Liver (tissue), 9 donors: ENCODE data around the gene TMEM150A. TPM values are rescaled to one million over a fixed set of nuclear protein-coding genes. Genes with fewer than 3 reads are reported as not detected.
A peak's percentile ranks its signal among the peaks of the same experiment; 100 is the strongest.

Experiments used
- DNase-seq: peaks from one replicate; pipeline ENCODE4 v3.0.0-alpha.2; 2017; ENCODE audit warnings: low spot score
- H3K27ac ChIP-seq, 2 donors: one replicate each; pipeline ENCODE4 v1.7.0; 2013; ENCODE audit warnings: inconsistent platforms in 2 of 2, low read length in 2 of 2, control low read depth in 1 of 2, low read depth in 1 of 2, mild to moderate bottlenecking in 1 of 2
- H3K27me3 ChIP-seq, 4 donors: one replicate each; pipeline versions ENCODE4 v1.6.1 to v1.7.0; 2013; ENCODE audit warnings: low read length in 3 of 4, inconsistent platforms in 1 of 4, mild to moderate bottlenecking in 1 of 4, moderate library complexity in 1 of 4; ENCODE audit not compliant: control insufficient read depth in 4 of 4, insufficient read depth in 4 of 4
- H3K36me3 ChIP-seq, 4 donors: one replicate each; pipeline versions ENCODE4 v1.6.1 to v1.7.0; 2013; ENCODE audit warnings: low read length in 3 of 4, mild to moderate bottlenecking in 3 of 4, low read depth in 1 of 4, moderate library complexity in 1 of 4; ENCODE audit not compliant: control insufficient read depth in 4 of 4, insufficient read depth in 3 of 4
- H3K4me1 ChIP-seq, 4 donors: one replicate each; pipeline versions ENCODE4 v1.6.1 to v1.7.0; 2013; ENCODE audit warnings: low read length in 3 of 4, mild to moderate bottlenecking in 3 of 4, moderate library complexity in 1 of 4; ENCODE audit not compliant: control insufficient read depth in 4 of 4, insufficient read depth in 4 of 4
- H3K4me3 ChIP-seq, 3 donors: one replicate each; pipeline versions ENCODE4 v1.6.1 to v1.7.0; 2013; ENCODE audit warnings: low read length in 3 of 3, control low read depth in 1 of 3, low read depth in 1 of 3, mild to moderate bottlenecking in 1 of 3
- H3K9ac ChIP-seq, 2 donors: one replicate each; pipeline ENCODE4 v1.7.0; 2013; ENCODE audit warnings: low read length in 2 of 2, mild to moderate bottlenecking in 2 of 2, moderate library complexity in 2 of 2, control low read depth in 1 of 2, low read depth in 1 of 2
- H3K9me3 ChIP-seq, 4 donors: one replicate each; pipeline versions ENCODE4 v1.6.1 to v1.7.0; 2013; ENCODE audit warnings: low read length in 3 of 4; ENCODE audit not compliant: control insufficient read depth in 4 of 4
- EGR1 ChIP-seq, 2 donors: IDR thresholded peaks; 2 replicates each; pipeline ENCODE4 v1.6.1; 2016 to 2018; ENCODE audit warnings: antibody characterized with exemption in 2 of 2, low read depth in 2 of 2
- FOXA1 ChIP-seq: IDR thresholded peaks from 2 replicates; pipeline ENCODE4 v1.6.1; 2016; ENCODE audit warnings: antibody characterized with exemption
- FOXA2 ChIP-seq: IDR thresholded peaks from 2 replicates; pipeline ENCODE4 v1.6.1; 2016; ENCODE audit warnings: antibody characterized with exemption
- GABPA ChIP-seq, 2 donors: IDR thresholded peaks in 1 of 2; conservative IDR thresholded peaks in 1 of 2; 2 replicates each; pipeline ENCODE4 v1.6.1; 2016; ENCODE audit warnings: antibody characterized with exemption in 2 of 2, mild to moderate bottlenecking in 1 of 2, moderate library complexity in 1 of 2
- HNF4A ChIP-seq, 2 donors: conservative IDR thresholded peaks; 2 replicates each; pipeline ENCODE4 v1.6.1; 2016; ENCODE audit warnings: antibody characterized with exemption in 2 of 2, mild to moderate bottlenecking in 2 of 2
- HNF4G ChIP-seq: IDR thresholded peaks from 2 replicates; pipeline ENCODE4 v1.6.1; 2016; ENCODE audit warnings: antibody characterized with exemption
- JUND ChIP-seq, 2 donors: IDR thresholded peaks; 2 replicates each; pipeline ENCODE4 v1.6.1; 2016; ENCODE audit warnings: antibody characterized with exemption in 2 of 2
- NR2F2 ChIP-seq: IDR thresholded peaks from 2 replicates; pipeline ENCODE4 v1.6.1; 2016; ENCODE audit warnings: antibody characterized with exemption
- RAD21 ChIP-seq, 2 donors: IDR thresholded peaks; 2 replicates each; pipeline ENCODE4 v1.6.1; 2016; ENCODE audit warnings: antibody characterized with exemption in 2 of 2, mild to moderate bottlenecking in 2 of 2
- RXRA ChIP-seq, 2 donors: IDR thresholded peaks; 2 replicates each; pipeline ENCODE4 v1.6.1; 2017 to 2018; ENCODE audit warnings: antibody characterized with exemption in 2 of 2, mild to moderate bottlenecking in 1 of 2
- SP1 ChIP-seq: IDR thresholded peaks from 2 replicates; pipeline ENCODE4 v1.6.1; 2018; ENCODE audit warnings: antibody characterized with exemption, mild to moderate bottlenecking
- TAF1 ChIP-seq: conservative IDR thresholded peaks from 2 replicates; pipeline ENCODE4 v1.6.1; 2016; ENCODE audit warnings: antibody characterized with exemption, mild to moderate bottlenecking
- YY1 ChIP-seq: IDR thresholded peaks from 2 replicates; pipeline ENCODE4 v1.6.1; 2016; ENCODE audit warnings: antibody characterized with exemption, mild to moderate bottlenecking
- WGBS: extraction: QIAGEN DNeasy Blood & Tissue Kit; methylation state at CpG from one replicate; pipeline ENCODE4 v1.1.7; 2013; 5-methylcytosine and 5-hydroxymethylcytosine counted together
- polyA plus RNA-seq, 2 donors: library from polyadenylated mRNA; stranded (reverse) in 1 of 2; unstranded in 1 of 2; fragments of 200-250 nt in 1 of 2; fragments of >200 nt in 1 of 2; fragmentation: Nextera tagmentation in 1 of 2; extraction: Ambion mirVana in 1 of 2; gene quantifications; one replicate each; pipeline versions ENCODE4 v1.2.1 to v1.2.3, GENCODE V29; 2013 to 2015
- total RNA-seq, 2 donors: library from RNA; depleted of rRNA; stranded (reverse); fragments of >200 nt; gene quantifications; one replicate each; pipeline ENCODE4 v1.2.3, GENCODE V29; 2014
- TF ChIP-seq, protein P1 (sequence below): IDR thresholded peaks from 2 replicates; pipeline ENCODE4 v1.6.1; 2016; ENCODE audit warnings: antibody characterized with exemption
- TF ChIP-seq, protein P2 (sequence below): fragments of 150-350 bp; IDR thresholded peaks from 2 replicates; pipeline ENCODE4 v1.5.1; 2017; ENCODE audit warnings: improper control_type of control experiment, low read depth, low read length; ENCODE audit not compliant: missing input control
- TF ChIP-seq, protein P3 (sequence below): IDR thresholded peaks from 2 replicates; pipeline ENCODE4 v1.6.1; 2016; ENCODE audit warnings: antibody characterized with exemption
- TF ChIP-seq, protein P4 (sequence below): IDR thresholded peaks from 2 replicates; pipeline ENCODE4 v1.6.1; 2016; ENCODE audit warnings: antibody characterized with exemption
- TF ChIP-seq, protein P5 (sequence below): IDR thresholded peaks from 2 replicates; pipeline ENCODE4 v1.6.1; 2016; ENCODE audit warnings: antibody characterized with exemption, mild to moderate bottlenecking
- donor health status: healthy.
- donor health status: healthy.
- donor health status: healthy.
- donor health status: healthy.
- donor health status: healthy.

The TMEM150A gene
- total and polyA plus RNA-seq, 4 donors = 13.1 to 32.5 (median 24.6) TPM

DNA sequence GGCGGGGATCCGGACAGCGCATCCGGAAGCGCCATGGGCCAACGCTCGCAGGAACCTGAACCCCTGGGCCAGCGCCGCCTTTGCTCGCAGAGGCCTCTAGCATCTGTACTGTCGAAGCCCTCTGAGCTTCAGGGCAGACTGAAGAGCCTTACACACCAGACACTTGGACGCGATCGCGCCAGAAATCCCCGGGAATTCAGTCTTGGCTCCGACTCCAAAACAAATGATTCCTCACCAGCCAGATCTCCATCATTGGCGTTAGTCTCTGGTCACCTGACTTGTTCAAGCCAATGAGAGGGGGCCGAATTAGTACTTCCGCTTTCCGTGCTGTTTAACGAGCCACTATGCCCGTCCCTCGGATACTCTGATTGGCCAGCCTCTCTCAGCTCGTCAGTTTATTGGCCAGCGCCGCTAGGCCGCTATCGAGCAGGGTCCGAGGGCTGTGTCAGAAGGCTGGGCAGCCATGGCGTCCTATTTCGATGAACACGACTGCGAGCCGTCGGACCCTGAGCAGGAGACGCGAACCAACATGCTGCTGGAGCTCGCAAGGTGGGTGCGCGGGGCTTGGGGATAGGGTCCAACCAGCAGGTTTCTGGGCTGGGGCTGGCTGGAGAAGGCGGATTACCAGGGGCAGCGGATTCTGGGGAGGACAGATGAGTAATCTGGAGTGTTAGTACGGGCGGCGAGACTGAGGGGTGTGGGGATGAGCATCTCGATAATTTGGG is 7.0 kb downstream of the TMEM150A start, which contains the start of gene RNF181:
RNF181 (plus strand) TSS at position 445 of the 725 bp plus-strand sequence; CDS start at position 464, 19 bp downstream.
- under 1% methylated on average over 47 of the region's 47 CpGs for WGBS
- H3K27me3 ChIP-seq = no peaks in the 10 kb centered on the region
- H3K36me3 ChIP-seq = peaks cover 3 to 16% (median 6%) of the 10 kb centered on the region in 4 donors
- peak in 1 of 2 donors; percentile 27 for TF ChIP-seq RAD21 (IDR thresholded peaks at IDR 0.05)
- TF ChIP-seq TAF1 = peak; percentile 83
- TF ChIP-seq, protein P1, sequence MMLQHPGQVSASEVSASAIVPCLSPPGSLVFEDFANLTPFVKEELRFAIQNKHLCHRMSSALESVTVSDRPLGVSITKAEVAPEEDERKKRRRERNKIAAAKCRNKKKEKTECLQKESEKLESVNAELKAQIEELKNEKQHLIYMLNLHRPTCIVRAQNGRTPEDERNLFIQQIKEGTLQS = no peak
- peak; percentile 98 for TF ChIP-seq YY1
- TF ChIP-seq, protein P2, sequence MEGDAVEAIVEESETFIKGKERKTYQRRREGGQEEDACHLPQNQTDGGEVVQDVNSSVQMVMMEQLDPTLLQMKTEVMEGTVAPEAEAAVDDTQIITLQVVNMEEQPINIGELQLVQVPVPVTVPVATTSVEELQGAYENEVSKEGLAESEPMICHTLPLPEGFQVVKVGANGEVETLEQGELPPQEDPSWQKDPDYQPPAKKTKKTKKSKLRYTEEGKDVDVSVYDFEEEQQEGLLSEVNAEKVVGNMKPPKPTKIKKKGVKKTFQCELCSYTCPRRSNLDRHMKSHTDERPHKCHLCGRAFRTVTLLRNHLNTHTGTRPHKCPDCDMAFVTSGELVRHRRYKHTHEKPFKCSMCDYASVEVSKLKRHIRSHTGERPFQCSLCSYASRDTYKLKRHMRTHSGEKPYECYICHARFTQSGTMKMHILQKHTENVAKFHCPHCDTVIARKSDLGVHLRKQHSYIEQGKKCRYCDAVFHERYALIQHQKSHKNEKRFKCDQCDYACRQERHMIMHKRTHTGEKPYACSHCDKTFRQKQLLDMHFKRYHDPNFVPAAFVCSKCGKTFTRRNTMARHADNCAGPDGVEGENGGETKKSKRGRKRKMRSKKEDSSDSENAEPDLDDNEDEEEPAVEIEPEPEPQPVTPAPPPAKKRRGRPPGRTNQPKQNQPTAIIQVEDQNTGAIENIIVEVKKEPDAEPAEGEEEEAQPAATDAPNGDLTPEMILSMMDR = no peak
- TF ChIP-seq JUND (IDR thresholded peaks at IDR 0.05) = no peak
- TF ChIP-seq, protein P3, sequence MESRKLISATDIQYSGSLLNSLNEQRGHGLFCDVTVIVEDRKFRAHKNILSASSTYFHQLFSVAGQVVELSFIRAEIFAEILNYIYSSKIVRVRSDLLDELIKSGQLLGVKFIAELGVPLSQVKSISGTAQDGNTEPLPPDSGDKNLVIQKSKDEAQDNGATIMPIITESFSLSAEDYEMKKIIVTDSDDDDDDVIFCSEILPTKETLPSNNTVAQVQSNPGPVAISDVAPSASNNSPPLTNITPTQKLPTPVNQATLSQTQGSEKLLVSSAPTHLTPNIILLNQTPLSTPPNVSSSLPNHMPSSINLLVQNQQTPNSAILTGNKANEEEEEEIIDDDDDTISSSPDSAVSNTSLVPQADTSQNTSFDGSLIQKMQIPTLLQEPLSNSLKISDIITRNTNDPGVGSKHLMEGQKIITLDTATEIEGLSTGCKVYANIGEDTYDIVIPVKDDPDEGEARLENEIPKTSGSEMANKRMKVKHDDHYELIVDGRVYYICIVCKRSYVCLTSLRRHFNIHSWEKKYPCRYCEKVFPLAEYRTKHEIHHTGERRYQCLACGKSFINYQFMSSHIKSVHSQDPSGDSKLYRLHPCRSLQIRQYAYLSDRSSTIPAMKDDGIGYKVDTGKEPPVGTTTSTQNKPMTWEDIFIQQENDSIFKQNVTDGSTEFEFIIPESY = no peak
- TF ChIP-seq, protein P4, sequence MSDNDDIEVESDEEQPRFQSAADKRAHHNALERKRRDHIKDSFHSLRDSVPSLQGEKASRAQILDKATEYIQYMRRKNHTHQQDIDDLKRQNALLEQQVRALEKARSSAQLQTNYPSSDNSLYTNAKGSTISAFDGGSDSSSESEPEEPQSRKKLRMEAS = no peak
- no peak for TF ChIP-seq EGR1 (IDR thresholded peaks at IDR 0.05; ENCODE audit: low read depth in 2 of 2)
- TF ChIP-seq FOXA2 = no peak
- no peak for TF ChIP-seq FOXA1
- no peak for TF ChIP-seq HNF4G
- TF ChIP-seq RXRA (IDR thresholded peaks at IDR 0.05) = peak; percentile 42 to 65
- TF ChIP-seq HNF4A (conservative IDR thresholded peaks at IDR 0.05) = peak in 1 of 2 donors; percentile 36
- TF ChIP-seq NR2F2 = no peak
- TF ChIP-seq GABPA (IDR thresholded peaks at IDR 0.05 in 1 of 2, conservative IDR thresholded peaks at IDR 0.05 in 1 of 2) = peak in 1 of 2 donors; percentile 84
- TF ChIP-seq, protein P5, sequence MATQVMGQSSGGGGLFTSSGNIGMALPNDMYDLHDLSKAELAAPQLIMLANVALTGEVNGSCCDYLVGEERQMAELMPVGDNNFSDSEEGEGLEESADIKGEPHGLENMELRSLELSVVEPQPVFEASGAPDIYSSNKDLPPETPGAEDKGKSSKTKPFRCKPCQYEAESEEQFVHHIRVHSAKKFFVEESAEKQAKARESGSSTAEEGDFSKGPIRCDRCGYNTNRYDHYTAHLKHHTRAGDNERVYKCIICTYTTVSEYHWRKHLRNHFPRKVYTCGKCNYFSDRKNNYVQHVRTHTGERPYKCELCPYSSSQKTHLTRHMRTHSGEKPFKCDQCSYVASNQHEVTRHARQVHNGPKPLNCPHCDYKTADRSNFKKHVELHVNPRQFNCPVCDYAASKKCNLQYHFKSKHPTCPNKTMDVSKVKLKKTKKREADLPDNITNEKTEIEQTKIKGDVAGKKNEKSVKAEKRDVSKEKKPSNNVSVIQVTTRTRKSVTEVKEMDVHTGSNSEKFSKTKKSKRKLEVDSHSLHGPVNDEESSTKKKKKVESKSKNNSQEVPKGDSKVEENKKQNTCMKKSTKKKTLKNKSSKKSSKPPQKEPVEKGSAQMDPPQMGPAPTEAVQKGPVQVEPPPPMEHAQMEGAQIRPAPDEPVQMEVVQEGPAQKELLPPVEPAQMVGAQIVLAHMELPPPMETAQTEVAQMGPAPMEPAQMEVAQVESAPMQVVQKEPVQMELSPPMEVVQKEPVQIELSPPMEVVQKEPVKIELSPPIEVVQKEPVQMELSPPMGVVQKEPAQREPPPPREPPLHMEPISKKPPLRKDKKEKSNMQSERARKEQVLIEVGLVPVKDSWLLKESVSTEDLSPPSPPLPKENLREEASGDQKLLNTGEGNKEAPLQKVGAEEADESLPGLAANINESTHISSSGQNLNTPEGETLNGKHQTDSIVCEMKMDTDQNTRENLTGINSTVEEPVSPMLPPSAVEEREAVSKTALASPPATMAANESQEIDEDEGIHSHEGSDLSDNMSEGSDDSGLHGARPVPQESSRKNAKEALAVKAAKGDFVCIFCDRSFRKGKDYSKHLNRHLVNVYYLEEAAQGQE = peak; percentile 65
- TF ChIP-seq SP1 = peak; percentile 78
- H3K9ac ChIP-seq = peak within 1 kb of the TSS; percentile 60 to 94
- peak within 1 kb of the TSS; percentile 84 to 89 for H3K27ac ChIP-seq
- peak; percentile 92 for DNase-seq
- peak within 1 kb of the TSS; percentile 77 to 91 (median 87) for H3K4me3 ChIP-seq
- H3K9me3 ChIP-seq = no peaks in the 10 kb centered on the region
- H3K4me1 ChIP-seq = peaks cover 14 to 50% (median 39%) of the 10 kb centered on the region in 4 donors
